SU-DHL-6 (cell line): Measurements from ENCODE around the gene EFCAB6.

ENCODE experiments used
- H2AFZ ChIP-seq: fragments of 200-600 bp; sonication (generic); 2 replicates; pipeline ENCODE4 v1.6.1; 2014; ENCODE audit warnings: low read depth, mild to moderate bottlenecking, moderate library complexity, mixed read lengths, antibody characterized with exemption, low read length; ENCODE audit not compliant: severe bottlenecking
- H3F3A ChIP-seq: fragments of 200-600 bp; shearing (Covaris generic); 2 replicates; pipeline ENCODE4 v1.6.0; 2016; ENCODE audit warnings: antibody characterized with exemption, mild to moderate bottlenecking; ENCODE audit not compliant: insufficient read depth
- H3K27ac ChIP-seq: fragments of 200-600 bp; sonication (generic); 2 replicates; pipeline ENCODE4 v1.5.1; 2016; ENCODE audit warnings: low read depth, mild to moderate bottlenecking, low read length, moderate library complexity, mixed read lengths
- H3K27me3 ChIP-seq: fragments of 200-600 bp; sonication (generic), shearing (Covaris generic); 2 replicates; pipeline ENCODE4 v1.6.0; 2014; ENCODE audit warnings: mild to moderate bottlenecking, low read length
- H3K36me3 ChIP-seq: fragments of 200-600 bp; sonication (generic); 2 replicates; pipeline ENCODE4 v1.6.1; 2014; ENCODE audit warnings: mild to moderate bottlenecking, low read length, mixed read lengths
- H3K4me2 ChIP-seq: fragments of 300-600, 200-600 bp; shearing (Covaris generic), sonication (generic); 2 replicates; pipeline ENCODE4 v1.6.0; 2014; ENCODE audit warnings: low read length, low read depth, mild to moderate bottlenecking; ENCODE audit not compliant: poor library complexity, severe bottlenecking
- H3K4me3 ChIP-seq: fragments of 200-600 bp; sonication (generic); 2 replicates; pipeline ENCODE4 v1.5.1; 2014; ENCODE audit warnings: antibody characterized with exemption, low read length, mild to moderate bottlenecking, mixed read lengths; ENCODE audit not compliant: insufficient read depth, poor library complexity, severe bottlenecking
- H3K79me2 ChIP-seq: fragments of 200-600 bp; sonication (generic); 2 replicates; pipeline ENCODE4 v1.6.1; 2014; ENCODE audit warnings: mild to moderate bottlenecking, low read length, moderate library complexity; ENCODE audit not compliant: insufficient read depth
- H3K9ac ChIP-seq: fragments of 200-600 bp; sonication (generic); 2 replicates; pipeline ENCODE4 v1.7.0; 2014; ENCODE audit warnings: mild to moderate bottlenecking, low read length
- H3K9me2 ChIP-seq: fragments of 200-600 bp; sonication (generic); replicated peaks from 2 replicates; pipeline ENCODE4 v1.6.1; 2014; ENCODE audit warnings: low read length; ENCODE audit not compliant: insufficient read depth
- H3K9me3 ChIP-seq: fragments of 200-600 bp; sonication (generic); 2 replicates; pipeline ENCODE4 v1.6.1; 2014; ENCODE audit warnings: low read length, mixed read lengths; ENCODE audit not compliant: insufficient read depth
- H4K20me1 ChIP-seq: fragments of 200-600 bp; sonication (generic); 2 replicates; pipeline ENCODE4 v1.6.1; 2014; ENCODE audit warnings: low read depth, mild to moderate bottlenecking, antibody characterized with exemption, low read length, moderate library complexity, mixed read lengths
- CTCF ChIP-seq: fragments of 200-600 bp; sonication (generic); IDR thresholded peaks from one replicate; pipeline ENCODE4 v1.5.1; 2017; ENCODE audit warnings: antibody characterized with exemption, mild to moderate bottlenecking, low read length, moderate library complexity; ENCODE audit not compliant: insufficient read depth, poor library complexity, severe bottlenecking
- EZH2phosphoT487 ChIP-seq: fragments of 200-600 bp; sonication (generic), shearing (Covaris generic); conservative IDR thresholded peaks from 2 replicates; pipeline ENCODE4 v1.6.1; 2018; ENCODE audit warnings: mild to moderate bottlenecking, antibody characterized with exemption, low read length, moderate library complexity, mixed read lengths

The EFCAB6 gene

GRCh38 chr22:43521716-43522115 is 290.4 kb downstream of the EFCAB6 start:
- TF ChIP-seq CTCF (no peak), EZH2phosphoT487 (no peak)

GRCh38 chr22:43520632-43521039 is 291.5 kb downstream of the EFCAB6 start:
- H3F3A ChIP-seq: no peaks in the 10 kb centered on the region
- H3K27ac ChIP-seq: no peak overlapping the region
- H4K20me1 ChIP-seq: no peaks in the 10 kb centered on the region
- no peak overlapping the region for H2AFZ ChIP-seq
- TF ChIP-seq EZH2phosphoT487: no peak
- TF ChIP-seq CTCF: no peak
- no peaks in the 10 kb centered on the region for H3K9me2 ChIP-seq
- no peak overlapping the region for H3K9ac ChIP-seq
- H3K9me3 ChIP-seq: no peaks in the 10 kb centered on the region
- no peaks in the 10 kb centered on the region for H3K36me3 ChIP-seq
- no peaks in the 10 kb centered on the region for H3K27me3 ChIP-seq
- H3K4me2 ChIP-seq: no peak overlapping the region
- H3K79me2 ChIP-seq: no peaks in the 10 kb centered on the region
- no peak overlapping the region for H3K4me3 ChIP-seq

More at GRCh38 chr22:43521716-43522115, 290.4 kb downstream of the EFCAB6 start:
- no peak overlapping the region for H3K27ac ChIP-seq
- H3K4me3 ChIP-seq: no peak overlapping the region
- no peak overlapping the region for H2AFZ ChIP-seq
- no peak overlapping the region for H3K4me2 ChIP-seq
- no peaks in the 10 kb centered on the region for H4K20me1 ChIP-seq
- H3K27me3 ChIP-seq: no peaks in the 10 kb centered on the region
- H3K36me3 ChIP-seq: no peaks in the 10 kb centered on the region
- H3K9me3 ChIP-seq: no peaks in the 10 kb centered on the region
- no peaks in the 10 kb centered on the region for H3F3A ChIP-seq
- H3K79me2 ChIP-seq: no peaks in the 10 kb centered on the region
- no peak overlapping the region for H3K9ac ChIP-seq
- H3K9me2 ChIP-seq: no peaks in the 10 kb centered on the region

- no peaks in the 10 kb centered on the region for H3K79me2 ChIP-seq
- H3K4me2 ChIP-seq: no peak overlapping the region
- no peak overlapping the region for H3K4me3 ChIP-seq
- H3K36me3 ChIP-seq: no peaks in the 10 kb centered on the region
- H3F3A ChIP-seq: no peaks in the 10 kb centered on the region
- H3K27ac ChIP-seq: no peak overlapping the region
- H2AFZ ChIP-seq: no peak overlapping the region
- no peaks in the 10 kb centered on the region for H3K9me2 ChIP-seq
- H3K9ac ChIP-seq: no peak overlapping the region
- H3K9me3 ChIP-seq: no peaks in the 10 kb centered on the region
- TF ChIP-seq EZH2phosphoT487: no peak
- H4K20me1 ChIP-seq: no peaks in the 10 kb centered on the region
- no peaks in the 10 kb centered on the region for H3K27me3 ChIP-seq
These were observed 295.0 kb downstream of the EFCAB6 start for GRCh38 chr22:43516996-43517635.

- no peak overlapping the region for H3K9ac ChIP-seq
These were observed 295.7 kb downstream of the EFCAB6 start for GRCh38 chr22:43516386-43516785.

More at GRCh38 chr22:43516386-43516785, 295.7 kb downstream of the EFCAB6 start:
- Histone ChIP-seq H3K79me2 (no peaks in the 10 kb centered on the region), H3K4me2 (no peak overlapping the region), H3K9me3 (no peaks in the 10 kb centered on the region), H3K27ac (no peak overlapping the region), H3K27me3 (no peaks in the 10 kb centered on the region), H3K9me2 (no peaks in the 10 kb centered on the region), H3K4me3 (no peak overlapping the region), H3F3A (no peaks in the 10 kb centered on the region), H3K36me3 (no peaks in the 10 kb centered on the region), H2AFZ (no peak overlapping the region), H4K20me1 (no peaks in the 10 kb centered on the region)
- TF ChIP-seq CTCF (no peak), EZH2phosphoT487 (no peak)
